GM21360 (cell line): ENCODE measurements around the gene C14orf132.

Experiments used
- ATAC-seq: cut with Tn5 transposase; IDR thresholded peaks from one replicate; pipeline ENCODE4 v1.9.1; 2021; ENCODE audit warnings: mild to moderate bottlenecking, moderate library complexity; ENCODE audit not compliant: unreplicated experiment

Gene C14orf132

GRCh38 chr14:96039633-96040311 is 610 bp downstream of the C14orf132 start:
- ATAC-seq = no peak

DNA sequence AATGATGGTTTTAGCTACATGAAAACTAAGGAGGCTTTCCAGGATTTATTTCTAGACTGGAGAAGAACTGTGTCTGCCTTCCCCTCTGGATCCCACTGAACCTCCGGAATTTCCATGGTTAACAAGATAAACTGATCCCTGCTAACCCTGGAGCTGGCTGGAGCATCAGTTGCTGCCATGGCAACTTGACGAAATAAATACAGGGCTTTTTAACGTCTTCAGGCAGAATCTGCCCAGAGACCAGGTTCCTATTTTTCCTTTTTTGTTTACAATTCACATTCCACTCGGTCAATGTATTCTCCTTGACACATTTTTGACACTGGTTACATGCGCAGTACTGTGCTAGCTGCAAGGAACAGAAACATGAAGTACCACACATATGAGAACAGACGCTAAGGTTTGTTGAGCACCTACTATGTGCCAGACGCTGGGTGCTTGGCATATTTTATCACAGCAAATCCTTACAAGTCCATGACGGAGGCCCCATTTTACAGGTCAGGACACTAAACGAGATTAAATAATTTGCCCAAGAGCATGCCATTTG is 1.7 kb downstream of the C14orf132 start:
- no peak for ATAC-seq

- no peak for ATAC-seq
Observed at GRCh38 chr14:96042248-96042930, 3.2 kb downstream of the C14orf132 start.

GRCh38 chr14:96046630-96047029 is 7.5 kb downstream of the C14orf132 start:
- no peak for ATAC-seq

GRCh38 chr14:96047101-96047500 is 7.9 kb downstream of the C14orf132 start:
- ATAC-seq = no peak

GRCh38 chr14:96049932-96050331 is 10.8 kb downstream of the C14orf132 start:
- ATAC-seq = no peak

DNA sequence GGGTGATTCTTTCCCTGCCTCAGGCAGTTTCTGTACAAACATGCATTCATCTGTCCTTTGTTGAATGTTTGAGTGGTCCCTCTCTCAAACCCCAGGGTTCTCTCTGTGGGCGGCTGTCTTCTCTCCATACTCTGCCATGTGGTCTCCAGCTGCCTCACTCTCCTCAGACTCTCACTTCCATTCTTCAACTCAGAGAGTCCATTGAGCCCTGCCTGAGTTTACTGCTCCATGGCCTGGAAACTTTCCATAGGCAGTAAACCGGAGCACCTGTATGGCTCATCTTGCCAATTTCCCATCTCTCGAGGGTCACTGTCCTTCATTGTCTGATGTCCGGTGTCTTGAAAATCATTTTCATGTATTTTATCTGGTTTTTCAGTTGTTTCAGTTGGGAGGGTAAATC is 11.3 kb downstream of the C14orf132 start:
- ATAC-seq = no peak

DNA sequence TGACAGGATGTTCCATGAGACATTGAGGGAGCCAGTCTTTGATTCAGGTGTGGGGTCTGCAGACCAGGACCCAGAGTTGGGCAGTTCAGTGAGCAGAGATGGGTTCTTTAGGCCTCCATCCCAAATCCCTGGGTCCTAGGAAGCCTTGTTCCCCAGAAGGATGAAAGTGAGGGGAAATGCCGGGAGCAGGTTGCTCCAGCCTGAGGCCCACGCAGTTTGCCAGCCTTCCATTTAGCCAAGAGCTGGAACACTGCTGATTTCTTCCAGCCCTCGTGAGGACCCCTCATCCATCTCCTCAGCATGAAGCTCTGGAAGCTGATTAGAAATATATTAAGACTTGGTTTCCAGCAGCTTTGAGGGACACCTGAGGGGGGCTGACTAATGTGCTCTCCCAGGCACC is 12.1 kb downstream of the C14orf132 start:
- ATAC-seq = no peak

DNA sequence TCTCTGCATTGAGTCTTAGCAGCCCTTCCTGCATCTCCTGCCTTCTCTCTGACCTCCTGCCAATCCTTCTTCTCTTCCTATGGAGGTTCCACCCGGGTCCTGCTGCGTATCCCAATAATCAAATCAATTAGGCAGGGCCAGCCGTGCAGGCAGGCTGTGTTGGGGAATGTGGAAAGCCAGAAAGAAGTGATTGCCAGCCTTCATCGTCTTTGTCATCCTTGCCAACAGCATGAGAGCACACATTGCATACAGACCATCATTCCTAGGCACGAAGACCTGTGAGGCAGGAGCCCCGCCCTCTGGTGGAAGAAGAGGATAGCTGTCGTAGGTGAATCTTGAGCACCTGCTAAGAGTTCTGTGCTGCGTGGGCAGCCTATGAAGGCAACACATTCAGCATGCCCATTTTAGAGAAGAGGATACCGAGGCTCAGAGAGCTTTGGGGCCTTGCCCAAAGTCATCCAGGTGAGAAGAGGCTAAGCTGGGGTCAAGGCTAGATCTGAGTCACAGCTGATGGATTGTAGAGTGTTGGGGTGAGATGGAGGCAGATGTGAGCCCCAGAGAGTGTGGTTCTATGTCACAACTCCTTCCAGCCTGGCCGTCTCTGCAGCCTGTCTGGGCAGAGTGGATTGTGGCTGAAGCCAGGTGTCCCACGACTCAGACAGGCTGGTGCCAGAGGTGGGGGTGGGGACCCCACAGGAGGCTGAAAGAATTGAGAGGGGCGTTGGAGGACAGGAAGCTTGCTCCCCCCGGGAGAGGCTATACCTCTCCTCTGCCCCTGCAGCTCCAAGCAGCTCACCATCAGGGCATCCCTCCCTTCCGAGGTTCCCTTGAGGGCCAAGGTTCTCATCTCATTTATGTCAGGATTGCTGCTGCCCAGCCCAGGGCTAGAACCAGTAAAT is 12.7 kb downstream of the C14orf132 start:
- peak; percentile 48 for ATAC-seq

DNA sequence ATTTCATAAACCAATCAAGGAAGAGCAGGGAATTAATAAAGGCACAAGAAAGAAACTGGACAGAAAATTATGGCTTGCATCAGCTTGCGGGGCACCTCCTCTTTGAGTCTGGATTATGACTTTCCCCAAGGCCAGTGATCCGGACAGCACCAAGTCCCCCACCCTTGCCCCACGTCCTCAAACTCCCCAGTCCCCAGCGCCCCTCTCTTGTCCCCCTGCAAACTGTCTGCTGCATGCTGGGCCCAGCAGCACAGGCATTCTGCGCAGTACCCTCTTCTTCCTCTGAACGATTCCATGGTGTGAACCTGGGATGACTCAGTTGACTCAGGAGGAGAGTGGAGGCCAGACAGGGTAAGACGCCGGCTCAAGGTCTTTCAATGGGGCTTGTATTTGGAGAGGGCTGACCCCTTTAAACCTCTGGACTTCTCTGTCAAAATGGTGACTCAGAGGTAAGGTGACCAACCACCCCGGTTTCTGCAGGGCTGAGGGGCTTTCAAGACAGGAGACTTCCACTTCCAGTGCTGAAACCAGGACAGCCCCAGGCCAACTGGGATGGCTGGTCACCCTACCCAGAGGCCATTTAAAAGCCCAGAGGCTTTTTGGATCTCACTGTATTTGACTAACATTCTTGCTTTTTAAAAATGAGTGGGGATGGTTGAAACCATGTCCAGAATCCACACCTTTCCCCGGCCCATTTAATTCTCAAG is 13.5 kb downstream of the C14orf132 start:
- no peak for ATAC-seq

DNA sequence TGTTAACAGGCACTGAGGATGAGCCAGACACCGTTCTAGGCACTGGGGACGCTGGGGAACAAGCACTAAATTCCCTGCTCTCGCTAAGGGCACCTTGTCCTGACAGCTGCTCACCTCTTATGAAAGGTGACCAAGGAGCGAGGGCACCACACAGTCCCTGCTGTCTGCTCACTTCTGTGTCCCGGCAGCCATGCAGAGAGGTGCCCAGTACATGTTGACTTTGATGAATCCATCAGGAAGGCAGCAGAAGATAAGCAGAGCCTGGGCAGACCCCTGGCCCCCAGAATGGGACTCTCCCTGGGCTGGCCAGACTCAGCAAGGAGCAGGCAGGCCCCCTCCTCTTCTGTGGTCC is 14.1 kb downstream of the C14orf132 start:
- no peak for ATAC-seq

GRCh38 chr14:96053600-96054381 is 14.6 kb downstream of the C14orf132 start:
- no peak for ATAC-seq

DNA sequence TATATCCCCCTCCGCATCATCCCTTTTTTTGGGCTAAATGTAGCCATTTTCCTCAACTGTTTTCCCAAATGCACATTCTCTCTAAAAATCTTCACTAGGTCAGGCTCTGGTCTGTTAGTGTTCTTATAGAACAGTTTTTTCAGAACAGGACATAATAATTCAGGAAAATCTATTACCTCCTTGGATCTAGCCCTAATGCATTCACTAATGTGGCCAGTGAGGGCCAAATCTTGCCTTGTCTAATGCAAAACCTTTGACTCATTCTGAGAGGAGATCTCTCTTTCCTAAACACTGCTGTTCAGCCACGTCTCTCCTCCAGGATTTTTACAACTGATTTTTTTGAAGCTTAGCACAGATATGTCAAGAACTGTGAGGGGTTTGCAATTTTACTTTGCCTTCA is 15.5 kb downstream of the C14orf132 start:
- no peak for ATAC-seq

DNA sequence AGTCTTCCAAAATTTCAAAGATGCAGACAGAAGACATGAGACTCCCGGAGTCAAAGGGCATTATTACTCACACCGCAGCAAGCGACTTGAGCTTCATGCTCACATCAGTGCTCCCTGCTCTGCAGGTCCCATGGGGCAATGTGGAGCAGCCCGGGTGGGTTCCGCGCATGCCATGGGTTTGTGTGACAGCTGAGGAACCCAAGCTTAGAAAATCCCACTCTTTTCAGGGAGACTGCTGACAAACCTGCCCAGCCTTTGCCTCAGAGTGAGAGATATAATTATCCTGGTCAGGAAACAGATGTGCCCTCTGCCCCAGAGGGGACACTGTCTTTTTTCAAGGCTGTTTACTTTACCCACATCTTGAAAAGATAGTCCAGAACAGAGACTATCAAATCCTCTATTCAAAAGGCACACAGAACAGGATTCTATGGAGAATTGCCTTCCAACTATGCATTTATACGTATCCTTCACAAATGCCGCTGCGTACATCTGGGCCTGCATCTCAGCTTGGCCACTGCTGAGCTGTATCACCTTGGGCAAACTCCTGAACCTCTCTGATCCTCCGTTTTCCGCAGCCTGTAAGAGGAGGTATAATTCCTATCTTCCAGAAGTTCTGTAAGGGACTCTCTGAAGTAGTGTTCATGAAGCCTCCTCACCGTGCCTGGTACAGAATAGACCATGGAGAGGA is 16.0 kb downstream of the C14orf132 start:
- no peak for ATAC-seq

- ATAC-seq = no peak
Observed at GRCh38 chr14:96055753-96056508, 16.8 kb downstream of the C14orf132 start.

DNA sequence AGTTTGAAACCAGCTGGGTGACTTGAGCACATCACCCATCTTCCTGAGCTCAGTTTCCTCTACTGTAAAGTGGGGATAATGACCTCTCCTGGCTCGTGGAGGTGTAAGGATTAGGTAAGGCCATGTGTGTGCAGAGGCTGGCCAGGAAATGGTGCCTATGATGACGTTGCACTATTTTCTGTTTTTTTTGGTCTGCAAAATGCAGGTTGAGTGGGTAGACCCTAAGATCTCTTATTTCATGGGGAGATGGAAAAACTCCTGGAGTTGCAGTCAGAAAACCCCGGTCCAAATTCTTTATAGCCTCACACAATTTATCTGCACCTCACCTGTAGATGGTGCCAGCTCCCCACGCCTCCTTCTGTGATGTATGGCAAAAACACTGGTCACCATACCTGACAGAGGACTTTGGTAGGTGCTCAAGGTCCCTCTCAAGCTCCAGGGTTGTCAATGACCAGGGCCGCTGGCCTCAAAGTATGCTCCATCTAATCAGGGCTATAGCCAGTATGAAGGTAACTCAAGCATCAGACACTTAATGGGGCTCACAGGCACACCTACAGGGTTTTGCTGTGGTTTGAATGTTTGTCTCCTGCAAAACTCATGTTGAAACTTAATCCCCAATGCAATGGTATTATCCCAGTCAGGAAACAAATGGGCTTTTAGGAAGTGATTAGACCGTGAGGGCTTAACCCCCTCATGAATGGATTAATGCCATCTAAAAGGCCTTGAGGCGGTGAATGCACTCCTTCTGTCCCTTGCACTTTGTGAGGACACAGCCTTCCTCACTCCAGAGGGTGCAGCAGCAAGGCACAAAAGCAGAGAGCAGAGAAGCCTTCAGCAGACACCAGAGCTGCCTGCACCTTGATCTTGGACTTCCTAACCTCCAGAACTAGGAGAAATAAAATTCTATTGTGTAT is 17.6 kb downstream of the C14orf132 start:
- ATAC-seq = no peak

- ATAC-seq = no peak
Observed at GRCh38 chr14:96057738-96058137, 18.6 kb downstream of the C14orf132 start.
